CD4-positive, alpha-beta T cell treated with Interleukin-10 for 1 hour (primary cell): Measurements from ENCODE around the gene ANKRD11.
"Not testable (repeated sequence)": the region's sequence is repeated elsewhere in the genome, so short reads cannot be mapped to it uniquely, and the experiment has no call there.

Experiments used
- DNase-seq: peaks from one replicate; pipeline ENCODE4 v3.0.0-alpha.2; 2020

ANKRD11 gene

DNA sequence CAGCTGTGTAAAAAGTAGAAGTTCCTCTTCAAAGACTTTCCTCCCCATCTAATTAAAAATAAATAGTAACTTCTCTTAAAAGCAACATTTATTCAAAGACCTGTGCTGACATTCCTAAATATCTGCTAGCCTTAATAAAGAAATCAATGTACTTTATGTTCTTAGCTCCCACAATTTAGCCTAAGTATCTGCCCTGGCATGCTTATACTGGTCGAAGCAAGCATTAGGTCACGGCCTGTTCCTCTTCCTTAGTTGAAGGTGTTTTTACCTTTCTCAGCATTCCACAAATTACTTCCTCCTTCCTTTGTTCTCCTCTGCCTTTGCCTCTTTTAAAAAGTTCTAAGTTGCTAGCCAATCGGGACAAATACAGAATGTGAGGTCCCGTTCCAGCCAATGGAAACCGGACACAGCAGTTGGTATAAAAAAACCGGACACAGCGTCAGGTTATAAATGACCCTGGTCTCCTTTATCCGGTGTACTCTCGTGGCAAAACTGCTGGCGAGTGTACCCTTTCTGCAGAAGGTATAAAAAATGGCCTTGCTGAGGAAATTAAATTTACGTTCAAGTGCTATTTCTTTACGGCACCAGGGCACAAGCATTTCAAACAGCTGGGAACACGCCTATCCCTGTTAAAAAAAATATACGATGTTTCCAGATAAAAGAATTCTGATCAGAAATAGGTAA, 127.7 kb downstream of the ANKRD11 start:
- not testable (repeated sequence) for DNase-seq

DNA sequence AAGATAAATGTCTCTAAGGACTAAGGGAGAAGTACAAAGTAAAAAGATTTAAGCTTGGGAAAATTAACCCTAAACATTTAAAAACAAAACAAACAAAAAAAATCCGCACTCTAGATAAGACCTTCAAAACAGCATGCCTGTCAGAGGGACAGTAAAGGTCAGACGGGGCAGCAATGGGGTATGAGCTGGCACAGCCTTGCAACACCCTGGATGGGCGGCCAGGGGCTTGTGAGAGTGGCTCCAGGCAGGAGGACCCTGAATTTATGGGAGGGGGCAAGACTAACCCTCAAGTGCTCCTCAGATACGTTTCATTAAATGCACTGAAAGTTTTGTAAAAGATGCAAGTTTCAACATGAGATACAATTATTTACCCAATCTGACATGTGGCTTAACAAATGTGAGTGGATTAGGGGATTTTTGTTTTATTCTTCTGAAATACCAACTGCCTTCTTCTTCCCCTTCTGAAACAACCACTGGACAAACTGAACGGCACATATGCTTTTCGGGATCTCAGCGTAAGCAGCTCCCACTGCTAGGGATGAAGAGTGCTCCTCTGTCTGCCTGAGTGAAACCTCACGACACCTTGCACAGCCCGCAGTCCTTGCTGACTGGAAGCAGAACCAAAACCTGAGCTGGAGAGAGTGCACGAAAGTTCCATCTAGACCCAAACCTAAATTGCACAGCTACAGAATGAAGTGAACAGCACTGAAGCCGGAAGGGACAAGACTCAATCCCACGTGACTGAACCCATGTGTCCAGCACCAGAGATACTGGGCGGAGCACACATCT, 128.4 kb downstream of the ANKRD11 start:
- DNase-seq, result no peak

DNA sequence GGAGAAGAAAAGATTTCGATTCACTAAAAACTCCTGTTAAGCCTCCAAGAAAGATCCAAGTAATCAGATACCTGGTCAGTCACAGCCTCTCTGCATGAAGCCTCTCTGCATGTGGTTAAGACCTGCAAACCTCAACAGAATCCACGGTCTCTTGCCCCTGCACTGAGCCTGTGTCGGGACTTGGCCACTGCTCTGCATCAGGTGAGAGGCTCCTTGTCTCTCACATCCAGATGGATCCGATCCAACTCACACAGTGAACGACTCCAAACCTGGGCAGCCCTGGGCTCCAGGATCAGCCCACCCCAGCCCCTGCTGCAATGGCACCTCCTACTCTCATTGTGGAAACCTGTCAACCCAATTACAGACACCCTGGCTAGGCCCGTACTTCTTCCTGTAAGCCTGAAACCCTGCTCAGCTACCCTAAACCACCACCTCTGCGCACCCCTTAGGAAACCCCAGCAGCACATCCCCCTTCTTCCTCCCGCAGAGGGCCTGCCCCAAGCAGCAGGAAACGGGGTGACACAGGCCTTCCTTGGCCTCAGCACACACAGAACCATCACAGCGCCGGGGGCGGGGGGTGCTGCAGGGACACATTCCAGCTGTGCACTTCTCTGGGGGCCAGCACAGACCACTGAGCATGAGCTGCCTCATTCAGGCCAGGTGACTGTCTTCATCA, 129.5 kb downstream of the ANKRD11 start:
- peak; percentile 79 for DNase-seq

DNA sequence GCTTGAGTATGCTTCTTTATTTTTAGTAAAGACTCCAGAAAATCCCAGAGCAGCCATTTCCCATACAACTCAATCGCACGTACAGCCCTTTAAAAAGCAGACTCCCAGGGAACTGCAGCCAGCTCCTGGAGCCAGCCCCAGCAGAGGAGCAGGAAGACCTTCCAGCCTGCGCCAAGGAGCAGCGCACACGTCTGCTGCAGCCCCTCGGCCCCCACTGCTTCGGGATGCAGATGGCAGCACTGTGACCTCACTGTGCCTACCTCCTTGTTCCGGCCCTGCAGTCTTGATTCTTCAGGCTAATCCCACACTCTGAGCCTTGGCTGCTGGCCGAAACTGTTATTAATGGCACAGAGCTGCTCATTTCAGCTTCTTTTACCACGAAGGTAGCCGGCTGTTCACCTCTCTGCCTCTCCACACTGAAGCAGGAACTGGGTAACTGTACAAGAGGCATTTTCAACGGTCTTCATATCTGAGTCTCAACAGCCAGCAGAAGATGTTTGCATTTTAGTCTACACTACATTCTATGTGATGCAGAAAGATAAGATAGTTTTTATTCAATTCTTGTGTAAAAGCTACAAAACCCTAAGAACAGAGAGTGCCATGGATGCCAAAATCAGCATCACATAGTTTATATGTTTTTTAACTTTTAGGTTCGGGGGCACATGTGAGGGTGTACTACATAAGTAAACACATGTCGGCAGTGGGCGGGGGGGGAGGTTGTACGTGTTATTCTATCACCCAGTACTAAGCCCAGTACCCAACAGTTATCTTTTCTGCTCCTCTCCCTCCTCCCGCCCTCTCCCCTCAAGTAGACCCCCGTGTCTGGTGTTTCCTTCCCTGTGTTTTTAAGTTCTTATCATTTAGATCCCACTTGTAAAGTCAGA, 130.9 kb downstream of the ANKRD11 start:
- no peak for DNase-seq

DNA sequence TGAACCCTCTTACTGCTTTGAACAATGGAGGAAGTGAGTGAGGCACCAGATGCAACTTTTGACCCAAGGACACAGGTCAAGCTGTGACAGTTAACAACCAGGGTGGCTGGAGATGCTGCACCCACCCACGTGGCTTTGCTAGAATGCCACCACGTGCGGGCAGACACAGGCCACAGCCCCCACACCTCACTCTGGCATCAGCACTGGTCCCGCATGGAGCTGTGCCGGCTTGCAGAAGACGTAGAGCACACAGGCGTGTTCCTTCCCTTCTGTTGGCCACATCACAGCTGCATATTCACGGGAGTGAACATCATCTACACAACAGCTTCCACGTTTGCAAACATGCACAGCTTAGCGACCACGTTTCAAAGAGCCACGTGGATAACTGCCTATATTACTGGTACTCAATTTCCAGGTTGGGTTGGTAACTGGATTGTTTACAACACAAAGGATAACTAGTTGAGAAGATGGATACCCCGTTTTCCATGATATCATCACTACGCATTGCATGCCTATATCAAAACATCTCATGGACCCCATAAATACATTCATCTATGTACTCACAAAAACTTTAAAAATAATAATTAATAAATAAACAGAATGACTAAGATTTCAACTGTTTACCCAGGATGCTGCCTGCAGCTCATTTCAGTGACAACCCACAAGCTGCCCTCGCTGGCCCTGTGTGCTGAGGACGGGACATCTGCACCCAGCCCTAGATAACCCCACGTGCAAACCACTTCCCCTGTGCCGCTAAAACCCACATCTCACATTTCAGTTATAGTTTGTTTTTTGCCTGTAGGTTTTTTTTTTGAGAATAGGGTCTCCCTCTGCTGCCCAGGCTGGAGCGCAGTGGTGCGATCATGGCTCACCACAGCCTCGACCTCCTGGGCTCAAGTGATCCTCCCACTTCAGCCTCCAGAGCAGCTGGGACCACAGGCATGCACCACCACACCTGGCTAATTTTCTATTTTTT, 132.0 kb downstream of the ANKRD11 start:
- DNase-seq, result peak; percentile 61

DNA sequence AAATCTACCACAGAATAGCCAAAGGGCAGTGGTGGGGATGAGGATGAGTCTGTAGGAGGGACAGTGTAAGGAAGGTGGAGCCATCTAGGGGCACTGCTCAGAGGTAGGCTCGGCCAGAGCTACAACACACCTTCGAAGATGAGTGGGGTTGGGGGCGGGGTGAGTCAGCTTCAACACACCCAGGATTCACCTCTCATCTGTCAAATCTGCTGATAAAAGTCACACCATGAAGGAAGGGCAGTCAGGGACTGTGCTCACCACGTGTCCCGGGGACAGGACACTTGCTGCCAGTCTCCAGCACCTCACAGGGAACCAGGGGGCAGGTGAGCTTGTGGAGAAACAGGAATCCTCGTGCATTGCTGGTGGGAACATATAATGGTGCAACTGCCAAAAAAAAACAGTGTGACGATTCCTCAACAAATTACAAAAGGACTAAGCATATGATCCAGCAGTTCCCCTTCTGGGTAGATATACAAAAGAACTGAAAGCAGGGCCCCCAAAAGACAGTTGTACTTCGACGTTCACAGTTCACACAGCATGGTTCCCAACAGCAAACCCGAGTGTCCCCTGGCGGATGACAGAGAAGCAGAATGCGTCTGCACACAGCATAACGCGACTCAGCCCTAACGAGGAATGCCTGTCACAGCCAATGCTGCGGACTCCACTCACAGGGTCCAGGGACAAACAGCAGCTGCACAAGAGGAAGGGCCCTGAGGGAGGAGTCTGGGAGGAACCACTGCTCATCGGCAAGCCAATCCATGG, 133.1 kb downstream of the ANKRD11 start:
- DNase-seq, result no peak

DNA sequence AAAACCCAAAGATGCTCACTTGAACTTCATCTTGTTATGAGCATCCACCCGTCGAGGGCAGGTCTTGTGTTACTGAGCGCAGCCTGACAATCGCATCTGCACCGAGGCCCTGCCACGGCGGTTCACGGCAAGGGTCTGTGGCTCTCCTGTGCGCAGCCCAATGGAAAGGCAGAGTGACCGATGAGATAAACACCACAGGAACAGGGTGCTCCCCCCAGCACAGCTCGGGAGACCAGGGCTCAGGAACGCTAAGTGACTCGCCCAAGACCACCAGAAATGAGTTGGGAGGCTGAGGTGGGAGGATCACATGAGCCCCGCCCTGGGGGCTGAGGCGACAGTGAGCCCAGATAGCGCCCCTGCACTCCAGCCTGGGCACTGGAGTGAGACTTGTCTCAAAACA, 134.7 kb downstream of the ANKRD11 start:
- no peak for DNase-seq

DNA sequence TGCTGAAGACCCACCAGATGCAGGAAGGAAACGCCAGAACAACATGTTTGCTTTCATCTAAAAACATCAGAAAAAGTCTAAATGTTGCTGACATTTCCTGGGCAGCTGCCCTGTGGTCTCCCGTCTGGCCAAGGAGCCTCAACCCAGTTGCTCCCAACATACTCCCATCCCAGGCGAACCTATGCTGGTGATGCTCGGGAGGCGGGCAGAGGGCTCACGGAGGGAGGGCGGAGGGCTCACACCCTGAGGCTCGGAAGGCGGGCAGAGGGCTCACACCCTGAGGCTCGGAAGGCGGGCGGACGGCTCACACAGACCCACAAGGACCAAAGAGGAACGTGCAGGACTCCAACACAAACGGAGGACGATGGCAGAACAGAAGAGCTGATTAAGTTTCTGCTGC, 135.4 kb downstream of the ANKRD11 start:
- DNase-seq, result no peak

DNA sequence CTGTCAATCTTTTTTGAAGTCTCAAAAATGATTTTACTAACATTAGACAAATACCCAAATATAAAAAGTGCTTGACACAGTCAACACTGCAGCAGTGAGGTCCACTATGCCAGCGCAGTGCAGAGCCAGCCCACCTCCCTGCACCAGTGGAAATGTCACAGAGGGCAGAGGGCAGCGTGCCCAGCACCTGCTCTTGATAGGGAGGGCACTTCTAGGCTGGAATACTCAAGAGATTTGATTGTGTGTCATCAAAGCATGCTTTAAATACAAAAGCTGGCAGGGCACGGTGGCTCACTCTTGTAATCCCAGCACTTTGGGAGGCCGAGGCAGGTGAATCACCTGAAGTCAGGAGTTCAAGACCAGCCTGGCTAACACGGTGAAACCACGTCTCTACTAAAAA, 136.0 kb downstream of the ANKRD11 start:
- no peak for DNase-seq

DNA sequence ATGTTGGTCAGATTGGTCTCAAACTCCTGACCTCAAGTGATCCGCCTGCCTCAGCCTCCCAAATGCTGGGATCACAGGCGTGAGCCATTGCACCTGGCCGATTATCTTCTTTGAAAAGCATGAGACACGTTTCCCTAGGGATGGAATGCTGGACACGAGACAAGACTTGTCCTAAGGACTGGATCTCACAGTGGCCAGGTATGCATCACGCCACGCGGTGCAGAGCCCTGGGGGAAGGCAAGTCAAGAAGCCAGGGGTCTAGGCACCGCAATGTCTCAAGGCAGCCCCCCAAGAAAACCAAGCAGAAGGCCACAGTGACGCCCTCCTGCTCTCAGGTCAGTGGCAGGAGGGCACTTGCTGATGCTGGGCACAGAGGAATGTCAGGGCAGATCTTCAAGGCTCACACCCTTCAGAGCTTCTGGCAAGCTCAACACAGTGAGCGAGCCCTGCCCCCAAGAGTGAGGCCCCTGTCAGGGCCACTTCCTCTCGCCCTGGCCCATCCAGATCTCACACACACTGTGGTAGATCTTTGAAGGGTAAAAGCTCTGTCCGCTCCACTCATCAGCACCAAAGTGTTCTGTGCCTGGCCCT, 138.2 kb downstream of the ANKRD11 start:
- no peak for DNase-seq

DNA sequence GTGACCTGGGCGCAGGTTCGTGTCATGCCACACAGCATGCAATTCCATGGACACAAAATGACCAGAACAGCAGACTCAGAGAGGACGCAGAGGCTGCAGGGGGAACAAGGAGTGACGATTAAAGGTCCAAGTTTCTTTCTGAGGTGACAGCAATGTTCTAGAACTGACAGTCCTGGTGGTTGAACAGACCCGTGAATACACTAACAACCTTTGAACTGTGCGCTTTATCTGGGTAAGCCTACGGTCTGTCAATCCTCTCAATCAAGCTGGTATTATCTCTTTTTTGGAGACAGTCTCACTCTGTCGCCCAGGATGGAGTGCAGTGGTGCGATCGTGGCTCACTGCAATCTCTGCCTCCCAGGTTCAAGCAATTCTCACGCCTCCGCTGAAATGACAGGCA, 138.7 kb downstream of the ANKRD11 start:
- DNase-seq, result no peak

DNA sequence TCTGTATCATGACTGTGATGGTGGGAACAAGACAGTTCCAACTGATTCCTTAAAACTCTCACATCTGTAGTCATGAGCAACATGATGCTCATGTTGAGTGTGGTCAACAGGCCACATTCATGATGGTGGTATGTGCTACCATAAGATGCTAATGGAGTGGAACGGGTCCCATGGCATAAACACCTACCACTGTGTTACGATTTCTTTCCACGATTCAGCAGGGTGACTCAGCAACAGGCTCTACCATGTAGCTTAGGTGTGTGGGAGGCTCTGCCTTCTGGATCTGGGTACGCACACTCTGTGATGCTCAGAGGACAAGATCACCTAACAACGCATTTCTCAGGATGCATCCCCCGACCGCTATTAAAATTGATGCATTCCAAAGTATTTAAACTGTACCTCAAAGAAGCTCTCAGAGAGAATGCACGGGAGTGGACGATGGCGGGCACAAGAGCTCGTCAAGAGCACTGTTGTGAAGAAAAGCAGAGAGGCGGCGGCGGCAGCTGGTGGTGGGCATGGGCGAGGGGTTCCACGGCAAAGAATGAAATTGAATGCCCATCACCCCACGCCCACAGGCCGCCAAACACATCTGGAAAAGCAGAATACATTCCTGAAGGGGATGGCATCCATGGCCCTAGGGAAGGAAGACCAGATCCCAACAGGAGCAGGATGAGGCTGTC, 139.5 kb downstream of the ANKRD11 start:
- no peak for DNase-seq

DNA sequence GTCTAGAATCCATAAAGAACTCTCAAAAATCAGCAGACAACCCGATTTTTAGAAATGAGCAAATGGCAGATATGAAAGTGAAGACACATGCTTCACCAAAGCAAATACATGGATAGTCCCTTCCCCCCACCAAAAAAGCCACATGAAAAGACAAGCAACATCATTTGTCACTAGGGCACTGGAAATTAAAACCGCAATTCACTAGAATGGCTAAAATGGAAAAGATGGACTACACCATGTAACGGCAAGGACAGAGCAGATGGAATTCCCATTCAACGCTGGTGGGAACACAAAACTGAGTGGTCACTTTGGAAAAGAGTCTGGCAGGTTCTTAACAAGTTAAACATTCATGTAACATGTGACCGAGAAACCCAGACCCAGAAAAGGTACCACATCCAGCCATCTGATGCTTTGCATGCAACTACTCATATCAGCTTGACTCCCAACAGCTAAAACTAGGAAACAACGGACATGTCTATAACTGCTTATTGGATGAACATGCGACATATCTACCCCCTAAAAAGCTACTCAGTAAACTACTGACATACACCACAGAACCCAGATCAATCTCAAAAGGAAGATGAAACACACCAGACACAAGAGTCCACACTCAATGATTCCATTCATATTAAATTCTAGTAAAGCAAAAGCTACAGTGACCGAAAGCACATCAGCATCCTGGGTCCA, 140.3 kb downstream of the ANKRD11 start:
- DNase-seq, result no peak

DNA sequence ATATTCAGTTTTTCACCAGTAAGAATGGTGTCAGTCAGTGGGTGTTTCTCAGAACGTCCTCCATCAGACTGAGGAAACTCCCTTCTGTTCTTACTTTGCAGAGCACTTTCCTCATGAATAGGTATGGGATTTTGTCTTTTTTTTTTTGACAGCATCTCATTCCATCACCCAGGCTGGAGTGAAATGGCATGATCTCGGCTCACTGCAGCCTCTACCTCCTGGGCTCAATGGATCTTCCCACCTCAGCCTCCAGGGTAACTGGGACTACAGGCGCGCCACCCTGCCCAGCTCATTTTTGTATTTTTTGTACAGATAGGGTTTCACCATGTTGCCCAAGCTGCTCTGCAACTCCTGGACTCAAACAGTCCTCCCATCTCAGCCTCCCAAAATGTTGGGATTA, 142.6 kb downstream of the ANKRD11 start:
- no peak for DNase-seq

DNA sequence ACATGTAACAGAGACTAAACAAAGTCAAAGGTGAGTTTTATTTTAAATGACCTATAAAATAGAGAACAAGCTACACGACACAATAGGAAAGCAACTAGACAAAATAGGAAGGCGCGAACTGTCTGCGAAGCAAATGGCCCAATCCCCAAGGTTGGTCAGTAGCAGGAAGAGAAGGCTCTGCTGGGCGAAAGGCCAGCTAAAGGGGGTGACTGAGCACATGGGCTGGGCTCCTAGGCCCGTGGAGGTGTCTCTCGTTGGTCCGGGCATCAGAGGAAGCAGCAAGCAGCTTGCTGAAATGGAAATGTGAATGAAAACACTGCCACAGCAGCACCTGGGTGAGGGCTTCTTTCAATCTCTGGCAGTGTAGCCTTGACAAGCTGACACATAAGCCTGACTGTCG, 143.5 kb downstream of the ANKRD11 start:
- no peak for DNase-seq

DNA sequence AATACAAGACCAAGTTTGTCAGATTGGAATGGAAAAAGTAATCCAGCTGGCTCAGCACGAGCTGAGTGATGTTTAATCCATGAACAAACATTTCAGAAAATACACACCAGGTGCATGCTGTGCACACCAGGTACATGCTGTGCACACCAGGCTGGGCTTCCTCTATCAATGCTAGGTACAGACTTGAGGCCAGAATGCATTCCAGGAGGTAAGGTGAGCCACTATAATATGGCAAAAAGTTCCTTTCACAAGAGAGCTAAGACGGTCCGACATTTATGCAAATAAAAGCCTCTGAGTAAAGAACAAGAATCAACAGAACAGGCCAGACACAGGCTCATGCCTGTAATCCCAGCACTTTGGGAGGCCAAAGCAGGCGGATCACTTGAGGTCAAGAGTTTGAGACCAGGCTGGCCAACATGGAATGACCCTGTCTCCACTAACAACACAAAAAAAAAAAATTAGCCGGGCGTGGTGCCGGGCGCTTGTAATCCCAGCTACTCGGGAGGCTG, 144.7 kb downstream of the ANKRD11 start:
- DNase-seq, result no peak

DNA sequence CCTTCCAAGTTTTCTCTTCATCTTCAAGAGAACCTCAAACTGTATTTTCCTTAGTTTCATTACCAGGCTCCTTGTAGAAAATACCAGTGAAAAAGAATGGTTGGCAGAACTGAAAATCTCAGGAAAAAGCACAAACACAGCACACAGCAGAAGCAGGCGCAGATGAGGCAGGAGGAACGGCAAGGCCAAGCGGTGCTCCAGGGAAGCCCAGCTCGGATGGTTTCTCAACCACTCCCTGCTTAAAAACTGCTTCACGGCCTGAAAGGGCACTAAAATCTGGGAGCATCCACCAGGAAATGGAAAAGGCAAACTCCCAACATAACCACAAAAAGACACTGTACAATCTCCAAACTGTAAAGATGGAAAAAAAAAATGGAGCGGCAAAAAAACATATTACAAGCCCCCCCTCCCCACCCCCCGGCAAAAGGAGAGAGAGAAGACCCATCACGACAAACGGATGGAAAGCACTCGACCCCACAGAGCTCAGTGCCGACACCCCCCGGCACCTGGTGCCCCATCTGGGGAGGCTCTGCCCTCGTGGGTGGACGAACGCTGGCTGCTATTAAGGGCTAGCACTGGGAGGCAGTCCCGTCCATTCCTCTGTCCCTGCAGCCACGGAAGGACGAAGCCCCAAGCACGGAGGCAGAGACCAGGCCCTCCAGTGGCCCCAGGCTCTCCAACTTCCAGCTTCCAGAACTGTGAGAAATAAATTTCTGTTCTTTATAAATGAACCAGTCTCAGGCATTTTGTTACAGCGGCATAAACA, 145.3 kb downstream of the ANKRD11 start:
- no peak for DNase-seq

DNA sequence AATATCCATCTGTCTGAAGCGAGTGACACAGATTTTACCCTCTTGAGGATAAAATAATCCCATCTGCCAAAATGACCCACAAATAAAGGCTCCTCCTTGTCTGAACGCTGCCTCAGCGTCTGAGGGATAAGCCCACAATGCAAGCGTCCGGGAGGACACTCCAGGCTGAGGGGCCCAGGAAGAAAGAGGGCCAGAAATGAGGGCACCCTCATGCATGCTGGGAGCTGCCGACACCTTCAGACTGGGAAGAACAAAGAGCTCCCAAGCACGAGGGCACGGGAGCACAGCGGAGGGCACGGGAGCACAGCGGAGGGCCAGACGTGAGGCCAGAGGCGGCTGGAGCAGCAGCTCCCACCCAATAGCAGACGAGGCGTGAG, 145.9 kb downstream of the ANKRD11 start:
- no peak for DNase-seq
